Epithelial cell of proximal tubule (primary cell): ENCODE measurements around the gene HPGD. TPM values are rescaled to one million over a fixed set of nuclear protein-coding genes. Genes with fewer than 3 reads are reported as not detected.

Experiments used
- DNase-seq: peaks from one replicate; pipeline ENCODE4 v3.0.0-alpha.2; 2011; ENCODE audit warnings: low read depth
- H3K4me3 ChIP-seq: 2 replicates; pipeline ENCODE4 v1.5.1; 2011; ENCODE audit warnings: low read depth, mild to moderate bottlenecking, low read length
- CTCF ChIP-seq: conservative IDR thresholded peaks from 2 replicates; pipeline ENCODE4 v1.5.1; 2012; ENCODE audit warnings: low read depth, mild to moderate bottlenecking, low read length
- total RNA-seq: library from RNA; depleted of rRNA; stranded (reverse); fragments of >200 nt; gene quantifications from 2 replicates; pipeline ENCODE4 v1.2.3, GENCODE V29; 2015

Gene HPGD
- total RNA-seq, 1 donor from 2014 or later: 2.8 TPM

DNA sequence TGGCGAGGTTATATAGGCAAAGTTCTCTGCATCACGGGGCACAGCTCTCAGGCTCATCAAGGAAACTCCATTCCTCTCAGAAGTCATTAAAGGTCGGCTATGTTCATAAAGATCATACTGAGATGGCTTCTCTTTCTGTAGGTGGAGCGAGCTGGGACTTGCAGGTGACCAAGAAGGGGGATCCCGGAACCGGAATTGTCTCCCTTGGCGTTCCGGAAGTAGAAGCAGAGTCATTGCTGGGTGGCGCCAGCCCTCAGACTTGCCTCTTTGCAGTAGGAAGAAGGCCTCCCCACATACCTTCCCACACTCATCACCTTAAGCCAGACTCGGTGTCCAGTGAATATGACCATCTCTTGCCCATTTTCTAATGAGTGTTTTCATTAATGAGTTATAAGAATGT lies 17.9 kb upstream of the HPGD start:
- no peak for TF ChIP-seq CTCF
- no peak for DNase-seq
- no peak overlapping the region for H3K4me3 ChIP-seq

- H3K4me3 ChIP-seq: no peak overlapping the region
- TF ChIP-seq CTCF: no peak
- no peak for DNase-seq
Measured at GRCh38 chr4:174539571-174539970, 17.3 kb upstream of the HPGD start.

GRCh38 chr4:174538876-174539250 lies 16.6 kb upstream of the HPGD start:
- TF ChIP-seq CTCF: no peak
- no peak for DNase-seq
- H3K4me3 ChIP-seq: no peak overlapping the region

DNA sequence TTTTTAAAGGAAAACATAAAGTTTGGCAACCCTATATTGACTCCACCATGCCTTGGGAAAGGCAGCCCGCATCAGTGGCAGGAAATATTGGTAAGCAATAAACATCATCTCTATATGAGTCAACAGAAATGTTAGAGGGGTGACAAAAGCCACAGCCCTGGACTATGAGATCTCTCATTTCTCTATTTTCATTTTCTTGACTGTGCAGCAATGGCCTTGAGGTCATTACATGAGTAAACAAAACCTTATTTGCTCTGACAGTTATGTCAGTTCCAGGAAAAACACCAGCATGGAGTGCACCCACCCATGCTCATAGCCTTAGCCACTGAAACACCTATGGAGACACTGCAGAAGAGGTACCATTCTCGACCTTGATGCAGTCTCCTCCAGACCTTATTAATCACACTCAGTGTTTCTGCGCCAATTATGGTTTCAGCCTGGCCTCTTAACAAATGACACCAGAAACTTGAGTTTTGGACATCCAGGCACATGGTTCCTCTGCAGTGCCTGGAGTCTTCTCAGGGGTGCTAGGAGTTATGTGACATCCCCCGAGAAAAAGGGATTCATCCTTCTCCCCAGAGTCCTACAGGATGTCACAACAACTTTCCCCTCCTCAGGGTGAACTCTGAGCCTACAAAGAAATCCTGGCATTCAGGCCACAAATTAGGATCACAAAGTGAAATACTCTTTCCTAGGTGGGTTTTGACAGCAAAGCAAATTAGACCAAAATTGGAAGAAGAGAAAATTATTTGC lies 16.0 kb upstream of the HPGD start:
- DNase-seq: no peak
- H3K4me3 ChIP-seq: no peak overlapping the region
- no peak for TF ChIP-seq CTCF

DNA sequence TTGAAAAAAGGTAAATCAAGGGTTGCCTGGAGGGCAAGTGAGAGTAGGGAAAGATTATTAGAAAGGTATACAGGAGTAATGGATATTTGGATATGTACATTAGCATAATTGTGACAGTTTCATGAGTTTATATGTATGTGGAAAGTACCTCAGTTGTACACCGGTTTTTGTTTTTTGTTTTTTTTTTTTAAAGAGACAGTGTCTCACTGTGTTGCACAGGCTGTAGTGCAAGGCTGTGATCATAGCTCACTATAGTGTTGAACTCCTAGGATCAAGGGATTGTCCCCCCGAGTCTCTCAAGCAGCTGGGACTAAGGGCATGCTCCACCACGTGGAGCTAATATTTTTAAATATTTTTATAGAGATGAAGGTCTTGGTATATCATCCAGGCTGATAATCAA lies 15.3 kb upstream of the HPGD start:
- TF ChIP-seq CTCF: no peak
- no peak overlapping the region for H3K4me3 ChIP-seq
- no peak for DNase-seq

DNA sequence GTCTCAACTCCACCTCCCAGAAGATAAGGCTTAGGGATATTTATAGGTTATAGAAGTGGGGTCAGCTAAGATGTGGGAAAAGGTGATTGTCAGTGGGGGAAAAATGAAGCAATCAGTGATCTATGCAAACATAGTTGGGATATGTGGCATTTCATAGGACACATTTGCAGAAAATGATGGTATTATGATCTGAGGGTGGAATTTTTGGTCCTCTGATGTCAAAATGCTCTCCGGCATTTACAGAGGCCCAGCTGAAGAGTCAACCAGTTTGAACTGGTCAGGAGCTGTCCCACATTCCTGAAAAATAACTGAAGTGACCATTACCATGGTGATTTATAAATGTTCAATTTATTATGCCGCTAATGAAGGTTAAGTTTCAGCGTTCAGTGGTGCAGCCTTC lies 12.2 kb upstream of the HPGD start:
- H3K4me3 ChIP-seq: no peak overlapping the region
- DNase-seq: no peak
- no peak for TF ChIP-seq CTCF

GRCh38 chr4:174532445-174532844 lies 10.2 kb upstream of the HPGD start:
- H3K4me3 ChIP-seq: no peak overlapping the region
- no peak for DNase-seq
- no peak for TF ChIP-seq CTCF
